HCT116 (cell line): ENCODE results near the gene ABCF3.

Experiments used
- CEBPB ChIP-seq: IDR thresholded peaks from 2 replicates; pipeline ENCODE4 v1.6.1; 2012; ENCODE audit warnings: low read depth
- CTCF ChIP-seq, 3 experiments: fragments of 200-600 bp in 1 of 3; sonication (generic) in 1 of 3; IDR thresholded peaks in 2 of 3; conservative IDR thresholded peaks in 1 of 3; 2 replicates each; pipeline ENCODE4 v1.5.1; 2012 to 2017; ENCODE audit warnings: low read depth in 2 of 3, low read length in 2 of 3, antibody characterized with exemption in 1 of 3, borderline replicate concordance in 1 of 3, control low read depth in 1 of 3, mild to moderate bottlenecking in 1 of 3, mixed read lengths in 1 of 3, mixed run types in 1 of 3, moderate library complexity in 1 of 3; ENCODE audit not compliant: insufficient read depth in 1 of 3
- ELF1 ChIP-seq: IDR thresholded peaks from 2 replicates; pipeline ENCODE4 v1.6.1; 2012; ENCODE audit warnings: low read depth, borderline replicate concordance
- EZH2 ChIP-seq: fragments of 200-600 bp; sonication (generic); IDR thresholded peaks from 2 replicates; pipeline ENCODE4 v1.6.1; 2017; ENCODE audit warnings: antibody characterized with exemption, mixed run types
- POLR2A ChIP-seq: IDR thresholded peaks from 2 replicates; pipeline ENCODE4 v1.7.0; 2011; ENCODE audit warnings: borderline replicate concordance; ENCODE audit not compliant: insufficient read depth, insufficient read length; ENCODE audit errors: extremely low read depth
- POLR2AphosphoS5 ChIP-seq: IDR thresholded peaks from 2 replicates; pipeline ENCODE4 v1.6.1; 2011; ENCODE audit warnings: mild to moderate bottlenecking, low read depth, low read length, moderate library complexity
- SIN3A ChIP-seq: IDR thresholded peaks from 2 replicates; pipeline ENCODE4 v1.6.1; 2012; ENCODE audit warnings: low read depth
- SP1 ChIP-seq: IDR thresholded peaks from 2 replicates; pipeline ENCODE4 v1.6.1; 2012; ENCODE audit warnings: low read depth
- SRF ChIP-seq: IDR thresholded peaks from 2 replicates; pipeline ENCODE4 v1.6.1; 2012; ENCODE audit warnings: low read depth
- YY1 ChIP-seq: IDR thresholded peaks from 2 replicates; pipeline ENCODE4 v1.6.1; 2011; ENCODE audit warnings: low read length, low read depth, moderate library complexity, mild to moderate bottlenecking; ENCODE audit not compliant: insufficient replicate concordance; ENCODE audit errors: extremely low read depth
- ZFX ChIP-seq: fragments of 450-650 bp; IDR thresholded peaks from 2 replicates; pipeline ENCODE4 v1.6.1; 2017
- TF ChIP-seq, protein P1 (sequence below): IDR thresholded peaks from 2 replicates; pipeline ENCODE4 v1.6.1; 2012; ENCODE audit warnings: low read depth
- TF ChIP-seq, protein P2 (sequence below): IDR thresholded peaks from 2 replicates; pipeline ENCODE4 v1.6.1; 2012

DNA sequence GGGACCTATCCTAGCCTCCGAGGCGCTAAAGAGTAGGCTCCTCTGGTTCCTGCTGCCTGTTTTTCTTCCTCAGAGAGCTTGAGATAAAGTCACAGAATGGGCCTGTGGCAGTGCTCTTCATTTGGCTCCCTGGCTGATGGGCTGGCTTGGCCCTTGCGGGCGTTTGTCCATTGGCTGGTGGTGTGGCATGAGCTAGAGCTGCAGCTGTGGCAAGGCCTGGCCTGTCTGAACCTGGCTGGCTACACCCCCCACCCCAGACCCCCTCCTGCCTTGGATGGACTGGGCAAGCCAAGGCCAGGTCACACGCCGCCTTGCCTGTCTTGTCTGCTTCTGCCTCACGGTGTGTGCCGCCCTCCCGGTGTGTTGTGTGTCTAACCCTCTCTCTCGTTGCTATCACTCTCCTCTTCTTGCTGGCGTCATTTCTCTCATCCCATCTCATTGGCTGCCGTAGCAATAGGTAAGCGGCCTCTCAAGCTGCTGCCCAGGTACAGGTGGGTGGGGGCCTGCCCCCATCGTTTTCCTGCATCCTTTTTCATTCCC is 8.2 kb upstream of the ABCF3 start:
- no peak for TF ChIP-seq CTCF (IDR thresholded peaks at IDR 0.05 in 2 of 3, conservative IDR thresholded peaks at IDR 0.05 in 1 of 3; ENCODE audit: borderline replicate concordance in 1 of 3, insufficient read depth in 1 of 3, low read depth in 2 of 3, low read length in 2 of 3)
- TF ChIP-seq, protein P1, sequence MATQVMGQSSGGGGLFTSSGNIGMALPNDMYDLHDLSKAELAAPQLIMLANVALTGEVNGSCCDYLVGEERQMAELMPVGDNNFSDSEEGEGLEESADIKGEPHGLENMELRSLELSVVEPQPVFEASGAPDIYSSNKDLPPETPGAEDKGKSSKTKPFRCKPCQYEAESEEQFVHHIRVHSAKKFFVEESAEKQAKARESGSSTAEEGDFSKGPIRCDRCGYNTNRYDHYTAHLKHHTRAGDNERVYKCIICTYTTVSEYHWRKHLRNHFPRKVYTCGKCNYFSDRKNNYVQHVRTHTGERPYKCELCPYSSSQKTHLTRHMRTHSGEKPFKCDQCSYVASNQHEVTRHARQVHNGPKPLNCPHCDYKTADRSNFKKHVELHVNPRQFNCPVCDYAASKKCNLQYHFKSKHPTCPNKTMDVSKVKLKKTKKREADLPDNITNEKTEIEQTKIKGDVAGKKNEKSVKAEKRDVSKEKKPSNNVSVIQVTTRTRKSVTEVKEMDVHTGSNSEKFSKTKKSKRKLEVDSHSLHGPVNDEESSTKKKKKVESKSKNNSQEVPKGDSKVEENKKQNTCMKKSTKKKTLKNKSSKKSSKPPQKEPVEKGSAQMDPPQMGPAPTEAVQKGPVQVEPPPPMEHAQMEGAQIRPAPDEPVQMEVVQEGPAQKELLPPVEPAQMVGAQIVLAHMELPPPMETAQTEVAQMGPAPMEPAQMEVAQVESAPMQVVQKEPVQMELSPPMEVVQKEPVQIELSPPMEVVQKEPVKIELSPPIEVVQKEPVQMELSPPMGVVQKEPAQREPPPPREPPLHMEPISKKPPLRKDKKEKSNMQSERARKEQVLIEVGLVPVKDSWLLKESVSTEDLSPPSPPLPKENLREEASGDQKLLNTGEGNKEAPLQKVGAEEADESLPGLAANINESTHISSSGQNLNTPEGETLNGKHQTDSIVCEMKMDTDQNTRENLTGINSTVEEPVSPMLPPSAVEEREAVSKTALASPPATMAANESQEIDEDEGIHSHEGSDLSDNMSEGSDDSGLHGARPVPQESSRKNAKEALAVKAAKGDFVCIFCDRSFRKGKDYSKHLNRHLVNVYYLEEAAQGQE = no peak
- TF ChIP-seq ELF1 = no peak
- no peak for TF ChIP-seq YY1
- TF ChIP-seq ZFX = no peak
- no peak for TF ChIP-seq POLR2AphosphoS5
- no peak for TF ChIP-seq SRF
- no peak for TF ChIP-seq EZH2
- TF ChIP-seq SP1 = no peak
- no peak for TF ChIP-seq SIN3A
- no peak for TF ChIP-seq CEBPB
- TF ChIP-seq POLR2A = no peak
- TF ChIP-seq, protein P2, sequence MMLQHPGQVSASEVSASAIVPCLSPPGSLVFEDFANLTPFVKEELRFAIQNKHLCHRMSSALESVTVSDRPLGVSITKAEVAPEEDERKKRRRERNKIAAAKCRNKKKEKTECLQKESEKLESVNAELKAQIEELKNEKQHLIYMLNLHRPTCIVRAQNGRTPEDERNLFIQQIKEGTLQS = no peak
